Peyer's patch (tissue), 4 donors: ENCODE data around the gene FZD8.

Source experiments
- POLR2A ChIP-seq, 2 donors: fragments of 450-650 bp; IDR thresholded peaks; one replicate each; pipeline ENCODE4 v1.5.1; 2017; ENCODE audit warnings: antibody characterized with exemption in 2 of 2, mild to moderate bottlenecking in 2 of 2, moderate library complexity in 2 of 2
- TF ChIP-seq, protein P1 (sequence below), 6 experiments: fragments of 450-650 bp in 4 of 6; fragments of 200-600 bp in 2 of 6; sonication (generic) in 1 of 6; IDR thresholded peaks; one replicate each; pipeline ENCODE4 v1.5.1; 2017 to 2019; ENCODE audit warnings: antibody characterized with exemption in 6 of 6, mild to moderate bottlenecking in 3 of 6, moderate library complexity in 1 of 6

DNA sequence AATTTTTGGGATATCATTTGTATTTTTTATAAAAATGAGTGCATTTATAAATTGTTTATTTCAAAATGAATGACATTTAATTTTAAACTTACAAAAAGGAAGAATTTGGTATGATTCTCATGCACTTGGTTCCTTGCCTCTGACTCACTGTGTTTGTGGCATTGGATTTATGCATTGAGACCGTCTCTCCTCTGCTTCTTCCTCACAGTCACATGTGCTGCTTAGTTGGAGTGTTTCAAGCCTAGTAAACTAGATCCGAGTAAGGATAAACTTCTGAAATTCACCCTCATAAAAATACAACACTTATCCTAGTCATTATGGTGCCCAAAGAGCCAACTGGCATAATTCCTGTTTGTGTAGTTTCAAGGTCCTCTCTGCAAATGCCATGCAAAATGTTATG, 19.1 kb upstream of the FZD8 start:
- TF ChIP-seq, protein P1, sequence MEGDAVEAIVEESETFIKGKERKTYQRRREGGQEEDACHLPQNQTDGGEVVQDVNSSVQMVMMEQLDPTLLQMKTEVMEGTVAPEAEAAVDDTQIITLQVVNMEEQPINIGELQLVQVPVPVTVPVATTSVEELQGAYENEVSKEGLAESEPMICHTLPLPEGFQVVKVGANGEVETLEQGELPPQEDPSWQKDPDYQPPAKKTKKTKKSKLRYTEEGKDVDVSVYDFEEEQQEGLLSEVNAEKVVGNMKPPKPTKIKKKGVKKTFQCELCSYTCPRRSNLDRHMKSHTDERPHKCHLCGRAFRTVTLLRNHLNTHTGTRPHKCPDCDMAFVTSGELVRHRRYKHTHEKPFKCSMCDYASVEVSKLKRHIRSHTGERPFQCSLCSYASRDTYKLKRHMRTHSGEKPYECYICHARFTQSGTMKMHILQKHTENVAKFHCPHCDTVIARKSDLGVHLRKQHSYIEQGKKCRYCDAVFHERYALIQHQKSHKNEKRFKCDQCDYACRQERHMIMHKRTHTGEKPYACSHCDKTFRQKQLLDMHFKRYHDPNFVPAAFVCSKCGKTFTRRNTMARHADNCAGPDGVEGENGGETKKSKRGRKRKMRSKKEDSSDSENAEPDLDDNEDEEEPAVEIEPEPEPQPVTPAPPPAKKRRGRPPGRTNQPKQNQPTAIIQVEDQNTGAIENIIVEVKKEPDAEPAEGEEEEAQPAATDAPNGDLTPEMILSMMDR (IDR thresholded peaks at IDR 0.05) = no peak
- no peak for TF ChIP-seq POLR2A (IDR thresholded peaks at IDR 0.05)
